H9 (cell line): Measurements from ENCODE around the gene SKIL. TPM values are rescaled to one million over a fixed set of nuclear protein-coding genes. Genes with fewer than 3 reads are reported as not detected.
A peak's percentile ranks its signal among the peaks of the same experiment; 100 is the strongest.

ENCODE experiments used
- DNase-seq: peaks from one replicate; pipeline ENCODE4 v3.0.0-alpha.2; 2017
- H2AFZ ChIP-seq: one replicate; pipeline ENCODE4 v1.6.1; 2013; ENCODE audit warnings: mild to moderate bottlenecking, low read length, control low read depth, moderate library complexity
- H2AK5ac ChIP-seq: 2 replicates; pipeline ENCODE4 v1.6.1; 2013; ENCODE audit warnings: low read length, control low read depth, mixed read lengths; ENCODE audit not compliant: insufficient read length
- H2BK120ac ChIP-seq: one replicate; pipeline ENCODE4 v1.6.1; 2013; ENCODE audit warnings: low read depth, mild to moderate bottlenecking, low read length, control low read depth, inconsistent platforms; ENCODE audit not compliant: poor library complexity, severe bottlenecking
- H2BK12ac ChIP-seq: 2 replicates; pipeline ENCODE4 v1.6.1; 2013; ENCODE audit warnings: low read length, control low read depth, mixed read lengths, low read depth; ENCODE audit not compliant: insufficient read length
- H2BK15ac ChIP-seq: 2 replicates; pipeline ENCODE4 v1.6.1; 2013; ENCODE audit warnings: low read depth, low read length, control low read depth
- H2BK20ac ChIP-seq: one replicate; pipeline ENCODE4 v1.6.1; 2013; ENCODE audit warnings: low read depth, mild to moderate bottlenecking, low read length, control low read depth, inconsistent platforms; ENCODE audit not compliant: poor library complexity, severe bottlenecking
- H2BK5ac ChIP-seq: 2 replicates; pipeline ENCODE4 v1.6.1; 2013; ENCODE audit warnings: low read length, control low read depth, mixed read lengths; ENCODE audit not compliant: insufficient read length
- H3K14ac ChIP-seq: 2 replicates; pipeline ENCODE4 v1.6.1; 2013; ENCODE audit warnings: low read length, control low read depth; ENCODE audit not compliant: insufficient read depth
- H3K18ac ChIP-seq: 2 replicates; pipeline ENCODE4 v1.6.1; 2013; ENCODE audit warnings: low read depth, mild to moderate bottlenecking, mixed read lengths, low read length, control low read depth; ENCODE audit not compliant: insufficient read length
- H3K23ac ChIP-seq: 2 replicates; pipeline ENCODE4 v1.6.1; 2013; ENCODE audit warnings: low read length, control low read depth, mixed read lengths, low read depth; ENCODE audit not compliant: insufficient read length
- H3K23me2 ChIP-seq: 2 replicates; pipeline ENCODE4 v1.6.1; 2013; ENCODE audit warnings: low read depth, mild to moderate bottlenecking, mixed read lengths, low read length, control low read depth; ENCODE audit not compliant: insufficient read length, poor library complexity, severe bottlenecking
- H3K27ac ChIP-seq: 2 replicates; pipeline ENCODE4 v1.5.1; 2013; ENCODE audit warnings: low read length, control low read depth, mixed read lengths, low read depth; ENCODE audit not compliant: insufficient read length
- H3K27me3 ChIP-seq: 2 replicates; pipeline ENCODE4 v1.6.1; 2013; ENCODE audit warnings: low read length, control low read depth, inconsistent platforms; ENCODE audit not compliant: insufficient read depth
- H3K4ac ChIP-seq: 2 replicates; pipeline ENCODE4 v1.6.1; 2013; ENCODE audit warnings: low read depth, mild to moderate bottlenecking, control low read depth, inconsistent platforms, low read length, moderate library complexity
- H3K4me1 ChIP-seq: 2 replicates; pipeline ENCODE4 v1.6.1; 2013; ENCODE audit warnings: low read length, control low read depth, inconsistent platforms; ENCODE audit not compliant: insufficient read depth
- H3K4me2 ChIP-seq: 2 replicates; pipeline ENCODE4 v1.6.1; 2013; ENCODE audit warnings: low read length, control low read depth, mixed read lengths; ENCODE audit not compliant: insufficient read length, insufficient read depth
- H3K56ac ChIP-seq: 2 replicates; pipeline ENCODE4 v1.6.1; 2013; ENCODE audit warnings: low read depth, mild to moderate bottlenecking, mixed read lengths, low read length, control low read depth; ENCODE audit not compliant: insufficient read length
- H3K79me1 ChIP-seq: 2 replicates; pipeline ENCODE4 v1.6.1; 2013; ENCODE audit warnings: low read depth, mild to moderate bottlenecking, moderate library complexity, low read length, control low read depth, inconsistent platforms; ENCODE audit not compliant: insufficient read depth, poor library complexity, severe bottlenecking
- H3K79me2 ChIP-seq: 2 replicates; pipeline ENCODE4 v1.6.1; 2013; ENCODE audit warnings: low read length, control low read depth, inconsistent platforms; ENCODE audit not compliant: insufficient read depth
- H3K9ac ChIP-seq: 2 replicates; pipeline ENCODE4 v1.6.1; 2013; ENCODE audit warnings: low read length, control low read depth, mixed read lengths; ENCODE audit not compliant: insufficient read length; ENCODE audit errors: extremely low read depth
- H3K9me3 ChIP-seq: one replicate; pipeline ENCODE4 v1.6.1; 2013; ENCODE audit warnings: low read depth, low read length, inconsistent platforms; ENCODE audit not compliant: control insufficient read depth
- H3T11ph ChIP-seq: one replicate; pipeline ENCODE4 v1.6.1; 2013; ENCODE audit warnings: mild to moderate bottlenecking, low read length, control low read depth, inconsistent platforms
- H4K20me1 ChIP-seq: one replicate; pipeline ENCODE4 v1.6.1; 2013; ENCODE audit not compliant: control insufficient read depth, insufficient read length, insufficient read depth
- H4K5ac ChIP-seq: 2 replicates; pipeline ENCODE4 v1.6.1; 2013; ENCODE audit warnings: low read depth, mild to moderate bottlenecking, mixed read lengths, low read length, control low read depth; ENCODE audit not compliant: insufficient read length
- H4K8ac ChIP-seq: replicated peaks from 2 replicates; pipeline ENCODE4 v1.6.1; 2013; ENCODE audit warnings: low read length, control low read depth, mixed read lengths, low read depth; ENCODE audit not compliant: insufficient read length
- H4K91ac ChIP-seq: 2 replicates; pipeline ENCODE4 v1.6.1; 2013; ENCODE audit warnings: low read depth, mild to moderate bottlenecking, moderate library complexity, mixed read lengths, low read length, control low read depth; ENCODE audit not compliant: insufficient read length
- H3K27ac Mint-ChIP-seq, 3 experiments: 2 replicates in 2 of 3; 3 replicates in 1 of 3; pipeline ENCODE4 v1.8.0; 2020 to 2021; ENCODE audit warnings: mixed read lengths in 3 of 3, mild to moderate bottlenecking in 1 of 3, moderate library complexity in 1 of 3
- H3K27me3 Mint-ChIP-seq: 2 replicates; pipeline ENCODE4 v1.8.0; 2021; ENCODE audit warnings: low read depth, mild to moderate bottlenecking, moderate library complexity, mixed read lengths
- H3K36me3 Mint-ChIP-seq, 3 experiments: 2 replicates in 2 of 3; 3 replicates in 1 of 3; pipeline ENCODE4 v1.8.0; 2020 to 2021; ENCODE audit warnings: low read depth in 3 of 3, mixed read lengths in 3 of 3; ENCODE audit not compliant: insufficient read depth in 1 of 3
- H3K4me1 Mint-ChIP-seq, 2 experiments: 2 replicates each; pipeline ENCODE4 v1.8.0; 2020; ENCODE audit warnings: mixed read lengths in 2 of 2
- H3K4me3 Mint-ChIP-seq, 2 experiments: 2 replicates in 1 of 2; 3 replicates in 1 of 2; pipeline ENCODE4 v1.8.0; 2020 to 2021; ENCODE audit warnings: mild to moderate bottlenecking in 2 of 2, mixed read lengths in 2 of 2, moderate library complexity in 1 of 2
- H3K9me3 Mint-ChIP-seq, 2 experiments: 2 replicates in 1 of 2; 3 replicates in 1 of 2; pipeline ENCODE4 v1.8.0; 2020; ENCODE audit warnings: mild to moderate bottlenecking in 2 of 2, mixed read lengths in 2 of 2, moderate library complexity in 1 of 2
- WGBS: extraction: QIAGEN DNeasy Blood & Tissue Kit; methylation state at CpG from one replicate; pipeline ENCODE4 v1.1.7; 2013; ENCODE audit warnings: missing lambda C conversion rate, low lambda C conversion rate, mixed read lengths; ENCODE audit not compliant: insufficient read length; ENCODE audit errors: extremely low coverage; 5-methylcytosine and 5-hydroxymethylcytosine counted together
- total RNA-seq: library from RNA; stranded (reverse); gene quantifications from 2 replicates; pipeline ENCODE4 v1.2.1, GENCODE V29; 2021
- TF ChIP-seq, protein P1 (sequence below): fragments of 200-600 bp; sonication (generic); conservative IDR thresholded peaks from 3 replicates; pipeline ENCODE4 v1.8.0; 2021; ENCODE audit warnings: antibody characterized with exemption, mild to moderate bottlenecking

Gene SKIL
- total RNA-seq, 1 experiment from 2014 or later = 170 TPM

DNA sequence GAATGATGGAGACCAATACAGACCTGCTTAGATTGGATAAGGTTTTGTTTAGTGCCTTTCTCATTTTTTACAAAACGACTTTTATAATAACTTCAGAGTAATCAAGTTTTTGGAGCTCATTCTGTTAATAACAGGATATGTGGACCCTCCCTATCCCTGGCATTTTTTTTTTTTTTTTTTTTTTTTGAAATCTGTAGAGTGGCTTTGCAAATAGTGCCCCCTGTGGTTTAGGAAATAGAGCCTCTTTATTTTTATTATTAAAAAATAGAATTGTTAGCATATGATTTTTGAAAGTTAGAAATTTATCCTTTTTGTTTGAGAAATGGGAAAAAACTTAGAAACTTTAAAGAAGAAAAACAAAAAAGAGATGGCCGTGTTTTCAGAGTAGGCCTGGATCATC lies 11.4 kb downstream of the SKIL start:
- no peak overlapping the region for H3K4me2 ChIP-seq
- peaks cover 32 to 70% (median 34%) of the 10 kb centered on the region in 3 experiments for H3K36me3 Mint-ChIP-seq

More for the DNA sequence above, 11.4 kb downstream of the SKIL start:
- no peaks in the 10 kb centered on the region for H3K9me3 ChIP-seq
- no peak overlapping the region for H2BK5ac ChIP-seq
- H4K8ac ChIP-seq = no peak overlapping the region
- no peaks in the 10 kb centered on the region for H3K79me1 ChIP-seq
- no peak overlapping the region for H2BK120ac ChIP-seq
- no peak overlapping the region for H2AFZ ChIP-seq
- Mint-ChIP-seq H3K27me3 (no peaks in the 10 kb centered on the region), H3K4me1 (peaks cover 15 to 18% of the 10 kb centered on the region in 2 experiments), H3K27ac (no peak overlapping the region), H3K9me3 (no peaks in the 10 kb centered on the region; a peak in 1 of 5 replicates), H3K4me3 (no peak overlapping the region; a peak in 1 of 5 replicates)
- H3T11ph ChIP-seq = no peak overlapping the region
- no peak overlapping the region for H3K23ac ChIP-seq
- no peak for DNase-seq
- H3K27ac ChIP-seq = no peak overlapping the region
- H4K5ac ChIP-seq = no peak overlapping the region
- WGBS = no CpG with 5 or more reads among the region's 2 CpGs
- H2AK5ac ChIP-seq = no peak overlapping the region
- H3K14ac ChIP-seq = no peak overlapping the region
- H3K4me1 ChIP-seq = no peaks in the 10 kb centered on the region
- H3K9ac ChIP-seq = no peak overlapping the region
- no peak overlapping the region for H4K91ac ChIP-seq
- H2BK15ac ChIP-seq = no peak overlapping the region
- H3K4ac ChIP-seq = no peak overlapping the region
- TF ChIP-seq, protein P1, sequence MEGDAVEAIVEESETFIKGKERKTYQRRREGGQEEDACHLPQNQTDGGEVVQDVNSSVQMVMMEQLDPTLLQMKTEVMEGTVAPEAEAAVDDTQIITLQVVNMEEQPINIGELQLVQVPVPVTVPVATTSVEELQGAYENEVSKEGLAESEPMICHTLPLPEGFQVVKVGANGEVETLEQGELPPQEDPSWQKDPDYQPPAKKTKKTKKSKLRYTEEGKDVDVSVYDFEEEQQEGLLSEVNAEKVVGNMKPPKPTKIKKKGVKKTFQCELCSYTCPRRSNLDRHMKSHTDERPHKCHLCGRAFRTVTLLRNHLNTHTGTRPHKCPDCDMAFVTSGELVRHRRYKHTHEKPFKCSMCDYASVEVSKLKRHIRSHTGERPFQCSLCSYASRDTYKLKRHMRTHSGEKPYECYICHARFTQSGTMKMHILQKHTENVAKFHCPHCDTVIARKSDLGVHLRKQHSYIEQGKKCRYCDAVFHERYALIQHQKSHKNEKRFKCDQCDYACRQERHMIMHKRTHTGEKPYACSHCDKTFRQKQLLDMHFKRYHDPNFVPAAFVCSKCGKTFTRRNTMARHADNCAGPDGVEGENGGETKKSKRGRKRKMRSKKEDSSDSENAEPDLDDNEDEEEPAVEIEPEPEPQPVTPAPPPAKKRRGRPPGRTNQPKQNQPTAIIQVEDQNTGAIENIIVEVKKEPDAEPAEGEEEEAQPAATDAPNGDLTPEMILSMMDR = peak; percentile 25; the same call in 2 of the 3 replicates
- H2BK20ac ChIP-seq = no peak overlapping the region
- H3K18ac ChIP-seq = no peak overlapping the region
- peaks cover 63% of the 10 kb centered on the region for H3K79me2 ChIP-seq
- no peaks in the 10 kb centered on the region for H3K27me3 ChIP-seq
- no peaks in the 10 kb centered on the region for H3K23me2 ChIP-seq
- H2BK12ac ChIP-seq = no peak overlapping the region
- H4K20me1 ChIP-seq = no peaks in the 10 kb centered on the region
- H3K56ac ChIP-seq = no peak overlapping the region
